ENCODE measurements around the gene KRT5.

Gene KRT5

DNA sequence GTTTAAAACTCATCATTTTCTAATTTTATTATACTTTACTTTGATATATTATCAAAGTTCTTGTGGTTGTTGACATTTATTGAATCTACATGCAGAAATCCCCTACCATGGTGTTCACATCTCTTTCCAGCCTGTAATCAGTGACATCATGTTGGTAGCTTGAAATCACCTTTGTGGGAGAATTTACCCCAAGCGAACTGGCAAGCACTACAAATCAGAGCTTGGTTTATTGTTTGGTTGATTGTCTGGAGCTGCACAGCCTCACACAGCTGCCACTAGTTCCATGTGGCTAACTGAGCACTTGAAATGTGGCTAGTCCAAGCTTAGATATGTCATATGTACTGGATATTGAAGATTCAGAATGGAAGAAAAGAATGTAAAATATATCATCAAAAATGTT is 15.4 kb upstream of the KRT5 start:
- DNase-seq, result no peak

- no peak for DNase-seq
Observed at GRCh38 chr12:52534482-52534881, 14.3 kb upstream of the KRT5 start.

- peak; percentile 40 for DNase-seq
Observed at GRCh38 chr12:52533686-52534470, 13.7 kb upstream of the KRT5 start.

- DNase-seq, result peak; percentile 34
Observed at GRCh38 chr12:52532636-52533035, 12.4 kb upstream of the KRT5 start.

DNA sequence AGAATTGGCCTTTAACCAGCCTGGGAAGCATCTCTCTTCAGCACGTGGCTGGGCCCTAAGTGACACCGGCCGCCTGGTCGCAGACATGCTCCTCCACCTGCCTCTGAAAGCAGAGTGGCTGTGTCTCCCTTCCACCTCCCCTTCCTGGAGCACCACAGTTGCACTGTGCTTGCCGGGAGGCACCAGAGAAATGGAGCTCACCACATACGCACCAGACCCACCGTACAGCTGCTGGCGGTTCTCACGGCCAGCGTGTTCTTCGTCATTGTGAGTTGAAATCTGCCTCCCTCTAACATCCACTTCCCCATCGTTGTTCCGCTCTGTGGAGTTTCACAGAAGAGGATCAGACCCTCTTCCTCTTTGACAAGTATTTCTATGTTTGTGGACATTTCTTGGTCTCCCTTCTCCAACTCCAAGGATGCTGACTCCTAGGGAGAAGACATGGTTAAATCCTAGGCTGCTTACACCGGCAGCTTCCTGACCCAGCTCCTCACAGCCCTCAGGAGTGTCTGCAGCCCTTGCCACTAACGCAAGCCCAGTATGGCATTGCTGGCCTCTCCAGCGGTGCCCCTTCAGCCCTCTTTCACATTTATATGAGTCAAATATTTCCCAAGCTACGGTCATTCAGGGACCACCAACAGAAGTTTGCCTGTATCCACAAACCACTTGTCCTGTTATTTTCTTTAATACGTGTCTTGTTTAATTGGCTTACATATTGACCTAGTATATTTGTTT is 11.5 kb upstream of the KRT5 start:
- DNase-seq, result peak; percentile 37

DNA sequence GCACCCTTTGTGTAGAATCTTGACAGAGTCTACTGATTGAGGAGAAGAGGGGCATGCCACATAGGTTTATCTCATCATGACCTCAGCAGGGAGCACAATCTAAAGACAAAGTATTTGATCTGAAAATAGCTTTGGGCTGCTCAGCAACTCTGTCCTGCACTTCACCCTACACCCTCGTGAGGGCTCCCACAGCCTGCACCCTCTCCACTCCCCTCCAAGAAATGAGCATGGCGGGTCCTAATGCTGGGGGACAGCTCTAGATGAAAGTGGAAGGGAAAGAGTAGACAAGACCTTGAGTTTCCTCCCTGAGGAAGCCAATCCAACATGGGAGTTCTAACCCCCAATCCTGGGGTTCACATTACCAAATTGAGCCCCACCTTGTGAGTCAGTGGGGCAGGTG is 10.7 kb upstream of the KRT5 start:
- DNase-seq, result no peak

DNA sequence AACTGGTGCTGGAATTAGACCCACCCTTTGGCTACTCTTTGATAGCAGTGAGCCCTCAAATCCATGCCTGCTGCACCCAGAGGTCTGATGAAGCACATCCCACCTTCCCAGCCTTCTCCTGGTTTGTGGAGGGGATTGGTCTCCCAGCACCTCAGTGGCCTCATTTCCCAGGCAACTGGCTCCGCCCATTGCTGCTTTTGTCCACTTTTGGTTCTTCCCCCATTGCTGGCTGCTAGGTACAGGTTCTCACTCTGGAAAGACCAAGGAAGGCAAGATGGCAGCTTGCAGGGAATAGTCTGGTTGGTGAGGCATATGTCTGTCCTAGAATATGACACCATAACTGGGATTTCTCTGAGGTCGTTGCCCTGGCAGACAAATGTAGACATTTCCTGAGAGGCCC is 10.2 kb upstream of the KRT5 start:
- no peak for DNase-seq

DNA sequence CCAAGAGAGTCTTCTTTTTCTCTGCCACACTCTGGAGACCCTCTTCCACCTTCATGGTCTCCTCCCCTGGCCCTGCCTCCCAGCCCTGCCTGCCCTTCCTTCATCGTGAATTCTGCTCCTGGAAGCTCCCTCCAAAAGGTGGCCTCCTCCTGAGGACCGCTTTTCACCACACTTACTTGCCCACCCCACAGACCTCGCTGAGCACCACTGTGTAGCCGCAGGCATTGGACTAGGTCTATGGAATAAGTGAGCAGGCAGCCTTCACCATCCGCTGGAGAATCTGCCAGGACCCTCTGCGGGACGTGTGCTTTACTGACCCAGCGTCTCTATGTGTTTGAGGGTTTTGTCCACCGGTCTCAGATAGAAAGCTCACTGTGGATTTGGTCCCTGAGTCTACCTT is 9.7 kb upstream of the KRT5 start:
- DNase-seq, result peak; percentile 13

GRCh38 chr12:52529417-52529816 is 9.2 kb upstream of the KRT5 start:
- no peak for DNase-seq

GRCh38 chr12:52528641-52529143 is 8.5 kb upstream of the KRT5 start:
- DNase-seq, result peak; percentile 37

- DNase-seq, result peak; percentile 38
Observed at GRCh38 chr12:52527121-52527800, 7.1 kb upstream of the KRT5 start.

GRCh38 chr12:52526511-52526951 is 6.3 kb upstream of the KRT5 start:
- peak; percentile 39 for DNase-seq

- DNase-seq, result peak; percentile 21
Observed at GRCh38 chr12:52525661-52526499, 5.7 kb upstream of the KRT5 start.

DNA sequence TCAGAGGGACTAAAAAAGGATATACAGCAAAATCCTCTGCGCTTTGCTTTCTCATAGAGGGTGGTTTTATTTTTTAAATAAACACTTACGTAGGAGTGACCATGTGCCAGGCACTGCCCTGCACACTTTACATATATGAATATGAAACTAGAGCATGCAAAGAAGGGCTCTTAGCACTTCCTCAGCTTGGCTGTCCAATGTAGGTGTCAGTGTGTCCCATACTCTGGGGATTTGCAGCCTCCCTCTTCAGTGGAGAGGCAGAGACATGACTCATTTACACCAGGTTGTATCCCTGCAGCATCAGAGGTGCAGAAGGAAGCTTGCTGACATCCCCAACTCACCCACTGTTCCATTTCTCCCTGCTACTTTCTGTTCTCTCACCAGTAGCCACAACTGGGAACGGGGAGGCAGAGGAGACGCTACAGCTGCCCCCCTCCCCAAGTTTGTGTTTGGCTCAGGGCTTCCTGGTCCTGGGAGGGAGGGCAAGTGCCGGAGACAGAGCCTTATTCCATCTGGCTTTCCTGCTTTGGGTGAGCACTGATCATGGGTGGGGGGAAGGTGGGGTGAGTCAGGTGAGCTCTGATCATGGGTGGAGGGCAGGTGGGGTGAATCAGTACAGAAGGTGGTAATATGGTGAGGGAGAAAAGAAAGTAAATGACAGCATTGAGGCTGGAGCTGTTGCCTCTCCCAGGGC is 4.9 kb upstream of the KRT5 start:
- DNase-seq, result no peak

- no peak for DNase-seq
Observed at GRCh38 chr12:52524241-52524897, 4.2 kb upstream of the KRT5 start.

- DNase-seq, result no peak
Observed at GRCh38 chr12:52523824-52524223, 3.6 kb upstream of the KRT5 start.

GRCh38 chr12:52522346-52523011 is 2.3 kb upstream of the KRT5 start:
- no peak for DNase-seq

DNA sequence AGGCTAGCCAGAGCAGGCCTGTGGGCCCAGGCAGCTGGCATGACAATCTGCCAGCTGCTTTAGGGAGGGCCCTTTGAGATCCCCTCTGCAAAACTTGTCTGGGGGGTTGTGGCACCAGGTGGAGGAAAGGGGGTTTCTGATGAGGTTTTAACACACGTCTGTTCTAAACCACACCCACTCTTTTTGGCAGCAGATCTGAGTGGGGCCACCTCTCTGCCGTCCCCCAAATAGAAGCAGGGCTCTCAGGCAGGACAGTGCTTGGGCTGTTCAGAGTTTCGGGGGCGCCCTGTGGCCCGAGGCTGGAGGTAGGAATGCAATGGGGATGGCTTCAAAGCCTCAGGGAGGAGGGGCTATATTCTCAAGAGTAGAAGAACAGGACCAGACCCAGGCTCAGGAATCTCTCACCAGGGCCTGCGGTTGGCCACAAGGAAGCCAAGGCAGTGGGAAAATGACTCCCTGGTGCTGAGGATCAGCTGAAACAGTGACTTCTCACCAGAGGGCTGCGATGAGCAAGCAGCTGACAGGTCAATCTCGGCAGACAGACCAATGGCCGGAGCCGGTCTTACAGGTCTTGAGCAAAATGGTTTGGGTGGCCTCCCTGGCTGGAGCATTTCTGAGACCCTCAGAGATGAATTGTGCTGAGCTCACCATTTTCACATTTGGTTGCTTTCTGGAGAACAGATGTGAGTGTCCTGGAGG is 1.5 kb upstream of the KRT5 start:
- DNase-seq, result peak; percentile 52

DNA sequence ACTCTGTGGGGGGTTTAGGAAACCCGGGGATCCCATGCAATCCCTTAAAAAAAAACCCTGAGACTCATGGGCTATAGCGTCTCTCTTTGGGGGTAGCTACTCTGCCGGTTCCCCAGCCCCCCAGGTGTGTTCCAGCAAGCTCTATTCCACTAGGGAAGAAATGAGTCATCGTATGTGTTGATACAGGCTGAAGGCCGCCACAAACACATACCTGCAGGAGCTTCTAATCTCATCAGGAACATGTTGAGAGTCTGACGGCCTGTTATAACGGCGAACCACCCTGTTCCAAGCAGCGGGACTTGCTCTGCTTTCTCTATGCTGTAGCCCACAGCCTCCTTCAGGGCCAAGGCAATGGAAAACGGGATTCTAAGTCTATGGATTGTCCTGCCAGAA is 977 bp upstream of the KRT5 start:
- DNase-seq, result peak; percentile 34

- DNase-seq, result no peak
Observed at GRCh38 chr12:52519387-52519703, 849 bp downstream of the KRT5 start.

All from right forelimb (tissue), 1 donor.